Brain pericyte (primary cell): Measurements from ENCODE around the gene HSPE1.
"Not testable (repeated sequence)": the region's sequence is repeated elsewhere in the genome, so short reads cannot be mapped to it uniquely, and the experiment has no call there.

Source experiments
- DNase-seq: peaks from one replicate; pipeline ENCODE4 v3.0.0-alpha.2; 2012; ENCODE audit warnings: low read depth, low spot score

HSPE1 gene

GRCh38 chr2:197498235-197498936 is 1.8 kb upstream of the HSPE1 start:
- DNase-seq, result no peak

DNA sequence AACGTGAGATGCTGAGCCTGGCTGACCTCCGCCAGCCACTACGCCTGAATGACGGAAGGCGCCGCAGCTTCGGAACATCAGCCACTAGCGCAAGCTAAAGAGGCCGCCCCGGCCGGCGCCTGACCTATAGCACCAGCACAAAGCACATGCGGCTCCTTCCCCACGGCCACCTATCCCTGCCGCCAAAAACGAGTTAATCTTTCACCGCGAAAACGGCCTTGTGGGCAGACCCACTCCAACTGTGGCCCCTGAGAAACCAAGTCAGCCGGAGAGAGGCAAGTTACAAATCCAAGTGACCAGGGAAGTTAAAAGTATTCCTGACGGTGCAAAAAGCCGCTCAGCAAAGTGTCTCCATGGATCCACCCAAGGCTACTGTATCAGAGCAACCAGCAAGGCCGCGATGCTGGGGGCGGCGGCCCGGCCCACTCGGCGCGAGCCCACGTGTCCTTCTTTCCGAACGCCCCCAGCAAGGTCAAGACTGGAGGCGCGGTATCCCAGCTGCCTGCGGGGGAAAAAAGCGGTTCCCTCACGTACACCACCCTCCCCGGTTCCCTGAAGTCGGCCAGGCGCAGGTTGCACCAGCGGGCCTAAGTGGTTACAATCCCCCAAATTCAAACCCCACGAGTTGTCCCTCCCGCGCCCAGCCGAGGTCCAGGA is 1.1 kb upstream of the HSPE1 start:
- no peak for DNase-seq

GRCh38 chr2:197500503-197501131 is 438 bp downstream of the HSPE1 start:
- DNase-seq, result no peak

- no peak for DNase-seq
Measured at GRCh38 chr2:197502201-197502600, 2.0 kb downstream of the HSPE1 start.

DNA sequence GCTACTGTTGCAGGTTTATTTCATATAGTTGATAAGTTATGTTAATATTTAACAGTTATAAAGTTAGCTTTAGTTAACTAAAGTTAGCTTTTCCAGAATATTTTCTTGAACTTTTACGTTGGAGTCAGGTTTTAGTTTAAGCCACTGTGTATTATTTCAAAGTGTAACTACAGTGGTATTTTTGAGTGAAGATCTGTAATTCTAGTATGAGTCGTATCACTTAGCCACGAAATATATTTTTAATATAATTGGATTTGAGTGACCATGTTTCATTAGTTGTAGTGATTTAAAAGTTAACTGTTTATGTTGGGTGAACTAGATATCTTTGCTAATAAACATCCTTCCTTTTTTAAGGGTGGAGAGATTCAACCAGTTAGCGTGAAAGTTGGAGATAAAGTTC is 2.5 kb downstream of the HSPE1 start:
- no peak for DNase-seq

DNA sequence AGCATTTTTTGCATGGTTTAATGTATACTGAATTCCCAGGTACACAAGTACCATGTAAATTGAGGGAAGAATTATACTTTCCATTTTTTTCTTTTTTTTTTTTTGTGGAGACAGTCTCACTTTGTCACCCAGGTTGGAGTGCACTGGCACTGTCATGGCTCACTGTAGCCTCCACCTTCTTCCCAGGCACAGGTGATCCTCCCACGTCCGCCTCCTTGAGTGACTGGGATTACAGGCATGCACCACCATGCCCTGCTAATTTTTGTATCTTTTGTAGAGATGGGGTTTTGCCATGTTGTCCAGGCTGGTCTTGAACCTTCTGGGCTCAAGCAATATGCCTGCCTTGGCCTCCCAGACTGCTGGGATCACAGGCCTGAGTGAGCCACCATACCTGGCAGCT is 3.8 kb downstream of the HSPE1 start:
- DNase-seq, result no peak

GRCh38 chr2:197504512-197504911 is 4.3 kb downstream of the HSPE1 start:
- no peak for DNase-seq

- no peak for DNase-seq
Measured at GRCh38 chr2:197506658-197507057, 6.5 kb downstream of the HSPE1 start.

- no peak for DNase-seq
Measured at GRCh38 chr2:197513915-197514314, 13.7 kb downstream of the HSPE1 start.

- DNase-seq, result no peak
Measured at GRCh38 chr2:197514754-197515153, 14.6 kb downstream of the HSPE1 start.

DNA sequence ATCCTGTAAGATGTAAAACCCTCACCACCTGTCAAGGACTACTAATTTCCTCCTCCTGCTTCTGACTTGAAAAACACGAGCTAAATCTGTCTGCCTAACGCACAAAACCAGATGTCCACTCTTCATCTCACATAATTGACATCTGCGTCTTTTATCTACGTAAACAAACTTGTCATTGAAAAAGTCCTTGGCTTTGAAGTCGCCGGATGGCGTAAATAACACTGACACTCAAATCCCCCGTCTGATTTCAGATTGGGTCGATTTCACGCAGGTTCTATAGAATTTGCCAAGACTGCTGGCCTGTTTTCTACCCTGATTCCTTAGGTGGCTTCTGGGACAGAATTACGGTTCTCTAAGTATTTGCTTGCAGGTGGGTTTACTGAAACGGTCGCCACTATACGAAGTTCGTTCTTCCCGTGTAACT is 15.1 kb downstream of the HSPE1 start:
- peak; percentile 16 for DNase-seq

DNA sequence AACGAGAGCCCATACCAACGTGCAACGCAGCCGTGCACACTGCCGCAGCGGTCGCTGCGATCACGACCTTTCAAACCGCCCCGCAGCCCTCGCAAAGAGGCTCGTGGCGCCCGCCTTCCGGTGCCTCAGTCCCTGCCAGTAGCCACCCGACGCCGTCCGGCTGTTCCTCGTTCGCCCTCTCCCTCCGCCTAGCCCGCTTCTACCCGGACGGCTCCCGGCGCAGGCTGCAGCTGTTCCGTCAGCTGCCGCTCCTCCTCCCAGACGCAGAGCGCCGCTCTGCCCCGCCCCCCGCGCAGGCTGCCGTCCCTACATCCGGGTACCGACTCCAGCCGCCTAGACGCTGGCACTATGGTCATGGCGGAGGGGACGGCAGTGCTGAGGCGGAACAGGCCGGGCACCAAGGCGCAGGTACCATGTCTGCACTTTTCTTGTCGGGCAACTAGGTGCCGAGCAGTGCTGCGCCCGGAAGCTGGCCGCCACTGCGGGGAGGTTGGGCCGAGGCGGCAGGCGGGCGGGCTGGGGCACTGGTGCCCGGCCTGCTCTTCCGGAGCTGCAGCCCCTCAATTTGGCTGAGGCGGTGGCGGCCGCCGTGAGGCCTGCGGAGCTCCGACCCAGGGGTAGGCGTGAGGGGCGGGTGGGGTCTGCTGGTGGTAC is 15.7 kb downstream of the HSPE1 start, which contains the start of gene MOB4:
MOB4 (plus strand) TSS at position 328 of the 654 bp plus-strand sequence; CDS start at position 349, 21 bp downstream.
- peak; percentile 84 for DNase-seq

DNA sequence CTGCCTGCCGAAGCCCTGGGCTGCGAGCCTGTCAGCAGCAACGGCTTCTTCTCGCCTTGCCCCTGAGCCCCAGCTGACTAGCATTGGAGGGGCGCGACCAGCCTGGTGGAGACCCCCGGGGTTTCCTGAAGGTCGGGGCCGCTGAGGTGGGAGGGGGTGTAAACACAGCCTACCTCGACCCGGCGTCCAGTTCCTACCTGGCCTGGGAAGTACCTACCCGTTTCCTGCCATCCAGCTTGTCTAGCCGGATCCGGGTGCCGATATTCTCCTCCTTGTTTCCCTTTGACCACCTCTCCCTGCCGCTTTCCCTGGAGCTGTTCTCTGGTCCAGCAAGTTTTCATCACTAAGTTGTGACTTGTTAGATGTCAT is 16.2 kb downstream of the HSPE1 start:
- DNase-seq, result no peak

- DNase-seq, result no peak
Measured at GRCh38 chr2:197517150-197517549, 17.0 kb downstream of the HSPE1 start.

- DNase-seq, result no peak
Measured at GRCh38 chr2:197538412-197538811, 38.2 kb downstream of the HSPE1 start.

DNA sequence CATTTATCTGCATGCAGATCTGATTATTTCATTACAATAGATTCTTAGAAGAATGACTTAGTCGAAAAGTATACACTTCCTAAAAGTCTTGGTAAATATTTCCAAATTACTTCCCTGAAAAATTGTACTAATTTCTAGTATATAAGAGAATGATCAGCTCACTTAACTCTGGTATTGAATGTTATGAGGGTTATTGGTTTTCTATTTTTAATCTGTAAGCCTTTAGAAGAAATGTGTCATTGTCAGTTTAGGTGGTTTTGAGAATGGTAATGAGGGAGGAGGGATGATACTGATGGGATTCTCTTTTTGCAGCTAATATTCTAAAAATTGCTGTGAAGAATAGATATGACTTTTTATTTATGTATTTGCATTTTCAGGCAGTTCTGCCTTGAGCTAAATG is 39.6 kb downstream of the HSPE1 start:
- no peak for DNase-seq

DNA sequence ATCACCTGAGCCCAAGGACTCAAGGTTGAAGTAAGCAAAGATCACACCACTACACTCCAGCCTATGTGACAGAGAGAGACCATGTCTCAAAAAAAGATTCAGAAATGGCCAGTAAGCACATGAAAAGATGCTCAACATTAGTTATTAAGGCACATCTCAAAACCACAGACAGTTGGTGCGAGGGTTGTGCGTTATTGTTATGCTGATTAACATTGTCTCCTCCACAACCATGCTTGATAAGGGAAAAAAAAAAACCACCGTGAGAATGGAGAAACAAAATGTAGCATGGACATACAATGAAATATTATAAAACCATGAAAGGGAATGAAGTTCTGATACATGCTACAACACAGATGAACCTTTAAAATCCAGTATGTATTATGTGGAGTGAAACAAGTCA is 43.0 kb downstream of the HSPE1 start:
- DNase-seq, result no peak

DNA sequence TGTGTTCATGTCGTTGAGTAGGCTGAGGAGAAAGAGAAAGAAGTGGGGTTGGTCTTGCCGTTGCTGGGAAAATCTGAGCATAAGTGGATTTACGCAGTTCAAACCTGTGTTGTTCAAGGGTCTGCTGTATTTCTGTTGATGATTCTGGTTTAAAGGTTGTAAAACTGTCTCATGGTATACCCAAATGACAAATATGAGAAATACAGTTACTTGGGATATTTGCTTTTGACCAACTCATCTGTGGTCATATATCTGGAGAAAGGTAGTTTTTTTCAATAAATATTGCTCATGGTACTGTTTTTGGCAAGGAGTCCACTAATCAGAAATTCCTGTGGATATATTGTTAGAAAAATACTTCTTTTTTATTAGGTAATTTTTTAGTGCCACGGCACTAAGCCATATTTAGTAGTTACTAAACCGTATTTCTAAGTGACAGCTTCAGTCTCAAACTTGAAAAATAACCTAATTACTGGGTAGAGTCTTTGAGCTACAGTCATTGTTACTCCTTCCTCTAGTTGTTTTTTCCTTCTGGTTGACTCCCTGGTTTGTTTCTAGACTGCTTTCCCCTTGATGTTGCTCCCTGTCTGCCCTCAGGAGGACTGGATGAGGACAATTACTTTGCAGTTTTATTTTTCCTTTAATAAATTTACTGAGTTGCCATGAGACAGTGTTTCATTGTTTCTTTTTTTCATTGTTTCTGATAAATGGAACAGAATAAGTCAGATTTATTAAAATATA is 47.2 kb downstream of the HSPE1 start:
- DNase-seq, result no peak

DNA sequence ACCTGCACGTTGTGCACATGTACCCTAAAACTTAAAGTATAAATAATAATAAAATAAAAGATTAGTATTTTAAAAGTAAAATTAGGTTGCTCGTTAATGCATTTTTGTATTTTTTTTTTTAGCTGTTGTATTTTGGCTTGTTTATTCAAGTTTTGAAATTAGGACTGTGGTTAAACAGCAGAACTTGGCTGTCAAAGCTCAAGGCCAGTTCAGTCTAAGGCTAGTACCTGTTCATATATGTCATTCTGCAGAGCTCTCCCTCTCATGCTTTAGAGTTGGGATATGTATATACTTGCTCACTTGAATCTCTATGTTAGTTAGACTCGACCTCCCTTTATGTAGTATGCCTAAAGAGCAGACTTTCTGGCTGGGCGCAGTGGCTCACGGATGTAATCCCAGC is 48.4 kb downstream of the HSPE1 start:
- no peak for DNase-seq

GRCh38 chr2:197551260-197551659 is 51.1 kb downstream of the HSPE1 start:
- DNase-seq, result not testable (repeated sequence)
